ENCODE data around the gene NSUN2.

DNA sequence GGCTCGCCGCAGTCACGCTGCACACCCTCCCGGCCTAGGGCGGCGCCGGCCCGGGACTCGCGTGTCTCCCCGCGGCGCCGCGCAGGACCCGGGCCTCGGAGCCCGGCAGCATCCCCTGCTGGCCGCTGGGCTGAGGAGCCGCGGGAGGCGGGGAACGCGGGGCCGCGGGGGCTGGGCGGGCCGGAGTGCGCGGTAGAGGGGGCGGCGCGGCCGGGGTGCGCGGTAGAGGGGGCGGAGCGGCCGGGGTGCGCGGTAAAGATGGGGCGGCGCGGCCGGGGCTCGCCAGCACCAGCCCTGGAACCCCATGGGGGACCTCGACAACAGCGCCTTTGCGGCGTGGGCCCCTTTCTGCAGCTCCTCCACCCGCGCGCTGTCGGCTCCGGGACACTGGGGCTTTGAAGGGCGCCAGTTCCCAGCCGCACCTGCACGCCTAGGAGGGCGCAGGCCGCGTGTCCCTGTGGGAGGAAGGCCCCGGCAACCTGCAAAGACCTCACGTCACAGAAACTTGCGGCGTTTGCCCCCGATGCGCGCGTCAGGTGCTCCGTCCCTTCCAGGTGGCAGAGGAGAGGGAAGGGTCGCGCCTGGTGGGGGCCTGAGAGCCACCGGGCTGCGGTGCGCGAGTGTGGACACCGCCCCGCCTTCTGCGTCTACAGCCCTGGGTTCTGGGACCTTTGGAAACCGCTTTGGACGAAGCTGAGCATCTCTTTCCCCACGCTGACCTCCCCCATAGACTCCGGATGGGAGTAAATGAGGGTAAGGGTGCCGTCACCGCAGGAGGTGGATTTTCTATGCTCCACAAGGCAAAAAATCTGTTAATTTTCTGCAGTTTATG lies 49.6 kb downstream of the NSUN2 start:
- TF ChIP-seq POLR2A (IDR thresholded peaks at IDR 0.05) (no peak), EP300 (IDR thresholded peaks at IDR 0.05) (no peak)
- TF ChIP-seq, protein P1, sequence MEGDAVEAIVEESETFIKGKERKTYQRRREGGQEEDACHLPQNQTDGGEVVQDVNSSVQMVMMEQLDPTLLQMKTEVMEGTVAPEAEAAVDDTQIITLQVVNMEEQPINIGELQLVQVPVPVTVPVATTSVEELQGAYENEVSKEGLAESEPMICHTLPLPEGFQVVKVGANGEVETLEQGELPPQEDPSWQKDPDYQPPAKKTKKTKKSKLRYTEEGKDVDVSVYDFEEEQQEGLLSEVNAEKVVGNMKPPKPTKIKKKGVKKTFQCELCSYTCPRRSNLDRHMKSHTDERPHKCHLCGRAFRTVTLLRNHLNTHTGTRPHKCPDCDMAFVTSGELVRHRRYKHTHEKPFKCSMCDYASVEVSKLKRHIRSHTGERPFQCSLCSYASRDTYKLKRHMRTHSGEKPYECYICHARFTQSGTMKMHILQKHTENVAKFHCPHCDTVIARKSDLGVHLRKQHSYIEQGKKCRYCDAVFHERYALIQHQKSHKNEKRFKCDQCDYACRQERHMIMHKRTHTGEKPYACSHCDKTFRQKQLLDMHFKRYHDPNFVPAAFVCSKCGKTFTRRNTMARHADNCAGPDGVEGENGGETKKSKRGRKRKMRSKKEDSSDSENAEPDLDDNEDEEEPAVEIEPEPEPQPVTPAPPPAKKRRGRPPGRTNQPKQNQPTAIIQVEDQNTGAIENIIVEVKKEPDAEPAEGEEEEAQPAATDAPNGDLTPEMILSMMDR (IDR thresholded peaks at IDR 0.05): peak; percentile 30 to 71 (median 52)

Data from ovary (tissue), 3 donors.